Esophagus squamous epithelium (tissue), 5 donors: ENCODE data around the gene SLC17A1. TPM values are rescaled to one million over a fixed set of nuclear protein-coding genes. Genes with fewer than 3 reads are reported as not detected.

Experiments
- DNase-seq: peaks from one replicate; lab custom pipeline; 2025; lab: John Stamatoyannopoulos, UW
- H3K27ac ChIP-seq, 4 donors: fragments of 200-600 bp; sonication (generic); one replicate each; pipeline ENCODE4 v1.5.1; 2016 to 2019; ENCODE audit warnings: mild to moderate bottlenecking in 1 of 4
- H3K27me3 ChIP-seq, 4 donors: fragments of 200-600 bp; sonication (generic); 1 replicate in 3 of 4; 2 replicates in 1 of 4; pipeline versions ENCODE4 v1.5.1 to v1.6.0; 2017 to 2021; ENCODE audit warnings: antibody characterized with exemption in 1 of 4
- H3K36me3 ChIP-seq, 3 donors: fragments of 200-600 bp; sonication (generic); one replicate each; pipeline ENCODE4 v1.5.1; 2016 to 2019
- H3K4me1 ChIP-seq, 3 donors: fragments of 200-600 bp; sonication (generic); one replicate each; pipeline ENCODE4 v1.5.1; 2017 to 2019
- H3K4me3 ChIP-seq, 4 donors: fragments of 200-600 bp; sonication (generic); 1 replicate in 3 of 4; 2 replicates in 1 of 4; pipeline ENCODE4 v1.5.1; 2016 to 2019; ENCODE audit warnings: mild to moderate bottlenecking in 2 of 4, moderate library complexity in 1 of 4
- H3K9me3 ChIP-seq, 3 donors: fragments of 200-600 bp; sonication (generic); one replicate each; pipeline ENCODE4 v1.5.1; 2016 to 2019
- CTCF ChIP-seq, 6 experiments: fragments of 450-650 bp in 4 of 6; fragments of 200-600 bp in 2 of 6; sonication (generic) in 2 of 6; IDR thresholded peaks; one replicate each; pipeline ENCODE4 v1.5.1; 2016 to 2019; ENCODE audit warnings: antibody characterized with exemption in 6 of 6, mild to moderate bottlenecking in 4 of 6, moderate library complexity in 4 of 6
- POLR2A ChIP-seq, 4 donors: fragments of 450-650 bp; IDR thresholded peaks; one replicate each; pipeline ENCODE4 v1.6.1; 2017; ENCODE audit warnings: antibody characterized with exemption in 4 of 4, mild to moderate bottlenecking in 4 of 4, moderate library complexity in 3 of 4
- WGBS, 2 donors: methylation state at CpG; one replicate each; pipeline ENCODE4 v1.1.5; 2018; 5-methylcytosine and 5-hydroxymethylcytosine counted together
- intact Hi-C: fragments of 100-400 bp; cut with DNase I; formaldehyde crosslinking; loops from one replicate; pipeline ENCODE4 v1.15.0; 2022
- total RNA-seq, 4 donors: library from RNA; depleted of rRNA; stranded (reverse); fragments of >200 nt; gene quantifications; one replicate each; pipeline ENCODE4 v1.1.0, GENCODE V29; 2016
- donor health status: DM: yes; HTN: yes; CAD: no.

SLC17A1 gene
- total RNA-seq, 4 donors from 2014 or later, result not detected

- H3K4me1 ChIP-seq, result no peaks in the 10 kb centered on the region
- no peak for DNase-seq
- TF ChIP-seq POLR2A (IDR thresholded peaks at IDR 0.05) (no peak), CTCF (IDR thresholded peaks at IDR 0.05) (no peak)
- H3K9me3 ChIP-seq, result no peaks in the 10 kb centered on the region
- intact Hi-C loops, result no loop called here
- H3K27me3 ChIP-seq, result no peaks in the 10 kb centered on the region
- H3K36me3 ChIP-seq, result no peaks in the 10 kb centered on the region
- H3K4me3 ChIP-seq, result no peak overlapping the region
- no peak overlapping the region for H3K27ac ChIP-seq
Measured at GRCh38 chr6:25748049-25748448, 83.8 kb downstream of the SLC17A1 start.

- no peak for DNase-seq
- Histone ChIP-seq H3K36me3 (no peaks in the 10 kb centered on the region), H3K4me3 (no peak overlapping the region), H3K9me3 (no peaks in the 10 kb centered on the region), H3K4me1 (no peaks in the 10 kb centered on the region), H3K27ac (no peak overlapping the region), H3K27me3 (no peaks in the 10 kb centered on the region)
- TF ChIP-seq CTCF (IDR thresholded peaks at IDR 0.05), result no peak
- no peak for TF ChIP-seq POLR2A (IDR thresholded peaks at IDR 0.05)
- WGBS, 2 donors, result 88% methylated on average over 2 of the region's 2 CpGs
- intact Hi-C loops, result no loop called here
Measured at GRCh38 chr6:25747477-25747876, 84.4 kb downstream of the SLC17A1 start.

GRCh38 chr6:25746968-25747367 is 84.9 kb downstream of the SLC17A1 start:
- DNase-seq, result no peak
- whole genome bisulfite sequencing, 2 donors, result 50 to 85% methylated on average over 1 of the region's 1 CpG
- Histone ChIP-seq H3K27me3 (no peaks in the 10 kb centered on the region), H3K27ac (no peak overlapping the region), H3K9me3 (no peaks in the 10 kb centered on the region), H3K4me1 (no peaks in the 10 kb centered on the region), H3K36me3 (no peaks in the 10 kb centered on the region), H3K4me3 (no peak overlapping the region)
- intact Hi-C loops, result no loop called here
- TF ChIP-seq POLR2A (IDR thresholded peaks at IDR 0.05), result no peak
- TF ChIP-seq CTCF (IDR thresholded peaks at IDR 0.05), result no peak

GRCh38 chr6:25745836-25746235 is 86.0 kb downstream of the SLC17A1 start:
- Histone ChIP-seq H3K27me3 (no peaks in the 10 kb centered on the region), H3K36me3 (no peaks in the 10 kb centered on the region), H3K4me3 (no peak overlapping the region), H3K4me1 (no peaks in the 10 kb centered on the region), H3K9me3 (no peaks in the 10 kb centered on the region), H3K27ac (no peak overlapping the region)
- no peak for DNase-seq
- 74 to 77% methylated on average over 4 of the region's 4 CpGs for whole genome bisulfite sequencing, 2 donors
- TF ChIP-seq POLR2A (IDR thresholded peaks at IDR 0.05) (no peak), CTCF (IDR thresholded peaks at IDR 0.05) (no peak)
- intact Hi-C loops, result no loop called here

GRCh38 chr6:25743868-25744267 is 88.0 kb downstream of the SLC17A1 start:
- Histone ChIP-seq H3K4me3 (no peak overlapping the region), H3K27ac (no peak overlapping the region), H3K36me3 (no peaks in the 10 kb centered on the region), H3K27me3 (no peaks in the 10 kb centered on the region), H3K4me1 (no peaks in the 10 kb centered on the region), H3K9me3 (no peaks in the 10 kb centered on the region)
- no peak for DNase-seq
- no peak for TF ChIP-seq CTCF (IDR thresholded peaks at IDR 0.05)
- no peak for TF ChIP-seq POLR2A (IDR thresholded peaks at IDR 0.05)
- intact Hi-C loops, result no loop called here
